A549 (cell line): Measurements from ENCODE around the gene LINGO4. TPM values are rescaled to one million over a fixed set of nuclear protein-coding genes. Genes with fewer than 3 reads are reported as not detected.

Experiments used
- ATAC-seq, 2 experiments: fragments of 200-7000 bp in 1 of 2; fragments of >200 bp in 1 of 2; cut with Nextera tagmentation in 1 of 2; cut with Tn5 transposase in 1 of 2; 3 replicates each; pipeline versions ENCODE4 v1.8.0 to v1.9.1; 2018 to 2020; ENCODE audit warnings: mild to moderate bottlenecking in 1 of 2, moderate library complexity in 1 of 2
- CTCF ChIA-PET: fragments of 300-600 bp; sonication (Branson Sonifier 250); formaldehyde crosslinking; extraction: SDS; loops from one replicate; lab custom pipeline; 2021; ENCODE audit warnings: antibody characterized with exemption, inconsistent platforms; lab: Yijun Ruan, JAX
- POLR2A ChIA-PET: fragments of 350-600 bp; formaldehyde crosslinking; extraction: SDS; loops from one replicate; lab custom pipeline; 2021; ENCODE audit warnings: antibody characterized with exemption, inconsistent platforms; lab: Yijun Ruan, JAX
- DNase-seq, 2 experiments: peaks; one replicate each; pipeline versions ENCODE4 v3.0.0 to v3.0.0-alpha.2; 2011 to 2016; ENCODE audit warnings: low read depth in 1 of 2, low spot score in 1 of 2
- FAIRE-seq: peaks from 2 replicates; lab custom pipeline; 2011; peaks lifted over from hg19 to GRCh38; lab: Jason Lieb, UNC
- H3K27ac ChIP-seq, 2 experiments: fragments of >200 bp; sonication (Bioruptor Twin); formaldehyde crosslinking; 3 replicates each; pipeline ENCODE4 v1.5.1; 2016 to 2017
- H3K4me1 ChIP-seq: fragments of >200 bp; sonication (Bioruptor Twin); formaldehyde crosslinking; 3 replicates; pipeline ENCODE4 v1.6.1; 2016
- H3K4me2 ChIP-seq: fragments of >200 bp; sonication (Bioruptor Twin); formaldehyde crosslinking; 3 replicates; pipeline ENCODE4 v1.6.1; 2016
- H3K4me3 ChIP-seq: fragments of >200 bp; sonication (Bioruptor Twin); formaldehyde crosslinking; 3 replicates; pipeline ENCODE4 v1.5.1; 2016
- H3K9me3 ChIP-seq: fragments of >200 bp; sonication (Bioruptor Twin); formaldehyde crosslinking; 3 replicates; pipeline ENCODE4 v1.6.1; 2016
- BCL3 ChIP-seq: fragments of >200 bp; sonication (Bioruptor Twin); formaldehyde crosslinking; IDR thresholded peaks from 3 replicates; pipeline ENCODE4 v1.6.1; 2016
- CTCF ChIP-seq: fragments of >200 bp; sonication (Bioruptor Twin); formaldehyde crosslinking; IDR thresholded peaks from 3 replicates; pipeline ENCODE4 v1.5.1; 2016
- HEYL ChIP-seq: fragments of 250-450 bp; sonication (Bioruptor Pico); IDR thresholded peaks from 2 replicates; pipeline ENCODE4 v1.8.0; 2021; ENCODE audit warnings: mild to moderate bottlenecking, moderate library complexity
- JUNB ChIP-seq: fragments of >200 bp; sonication (Bioruptor Twin); formaldehyde crosslinking; IDR thresholded peaks from 2 replicates; pipeline ENCODE4 v1.6.1; 2016
- REST ChIP-seq: fragments of 200-600 bp; sonication (generic); IDR thresholded peaks from 2 replicates; pipeline ENCODE4 v1.6.1; 2016; ENCODE audit warnings: antibody characterized with exemption, mild to moderate bottlenecking, moderate library complexity
- WGBS: methylation state at CpG from one replicate; pipeline ENCODE4 v1.1.6; 2017; ENCODE audit errors: missing lambda C conversion rate; 5-methylcytosine and 5-hydroxymethylcytosine counted together
- polyA plus RNA-seq, 4 experiments: library from polyadenylated mRNA; depleted of rRNA in 3 of 4; stranded (reverse); fragments of >200 nt; fragmentation: RNase III in 1 of 4; extraction: RNeasy Plus Mini Kit Qiagen cat#74134 plus additional on column Dnase treatment in 1 of 4; gene quantifications; 2 replicates in 3 of 4; 3 replicates in 1 of 4; pipeline ENCODE4 v1.2.3, GENCODE V29; 2011 to 2017

The LINGO4 gene
- polyA plus RNA-seq, 2 of the 4 experiments (the other 2 are of a cell fraction), result not detected

- TF ChIP-seq REST (no peak), HEYL (CRISPR knock-in tag) (no peak), JUNB (no peak)
Observed at GRCh38 chr1:151840421-151840820, 35.2 kb upstream of the LINGO4 start (continued).

- ChIA-PET POLR2A (no interaction called here), CTCF (interaction anchor here (0.8 to 5.5 kb wide), 10 partner anchors 7 to 246 kb away, joined by 3 to 77 read pairs (median 4); no protein-coding TSS in a partner anchor)
- no peak within 1 kb of the TSS for H3K4me2 ChIP-seq
- no peak for TF ChIP-seq BCL3
- H3K4me3 ChIP-seq, result no peak within 1 kb of the TSS
- FAIRE-seq (no peak), ATAC-seq (no peak), DNase-seq (no peak)
- no peak within 1 kb of the TSS for H3K27ac ChIP-seq
- WGBS, result 88% methylated on average over 45 of the region's 47 CpGs
- H3K4me1 ChIP-seq, result 0 out of 3 replicates have a peak, but pooled peaks cover 3% of the 10 kb centered on the region
- H3K9me3 ChIP-seq, result no peaks in the 10 kb centered on the region
Observed at GRCh38 chr1:151839457-151840403, 34.5 kb upstream of the LINGO4 start, which contains the start of gene C2CD4D. TSS of gene C2CD4D (minus strand) at chr1:151839820. CDS start at chr1:151838989, 831 bp downstream.

GRCh38 chr1:151839082-151839412, 33.8 kb upstream of the LINGO4 start:
- no peak for DNase-seq
- 98% methylated on average over 16 of the region's 16 CpGs for WGBS

More at GRCh38 chr1:151839082-151839412, 33.8 kb upstream of the LINGO4 start:
- CTCF ChIA-PET, result interaction anchor here (1.2 to 5.5 kb wide), 4 partner anchors 8 to 105 kb away, joined by 3 to 77 read pairs (median 28); no protein-coding TSS in a partner anchor
- TF ChIP-seq CTCF, result no peak
- Histone ChIP-seq H3K4me3 (no peak overlapping the region), H3K4me1 (0 out of 3 replicates have a peak, but pooled peaks cover 3% of the 10 kb centered on the region), H3K27ac (no peak overlapping the region), H3K4me2 (no peak overlapping the region), H3K9me3 (no peaks in the 10 kb centered on the region)
- POLR2A ChIA-PET, result no interaction called here
- FAIRE-seq, result no peak
- no peak for ATAC-seq
